ENCODE measurements around the gene LRRC56.

Gene LRRC56

GRCh38 chr11:536841-537621 is at the start of gene LRRC56:
Gene LRRC56 (plus strand): TSS chr11:537527. CDS start chr11:540685, 3,158 bp downstream.
- DNase-seq: peak; percentile 95

- no peak for DNase-seq
Observed at GRCh38 chr11:487571-488021, 49.7 kb upstream of the LRRC56 start.

GRCh38 chr11:488062-488461 is 49.3 kb upstream of the LRRC56 start:
- no peak for DNase-seq

GRCh38 chr11:488579-488978 is 48.7 kb upstream of the LRRC56 start:
- DNase-seq: no peak

- DNase-seq: no peak
Observed at GRCh38 chr11:488992-489391, 48.3 kb upstream of the LRRC56 start.

GRCh38 chr11:489610-490185 is 47.6 kb upstream of the LRRC56 start:
- DNase-seq: no peak

- DNase-seq: no peak
Observed at GRCh38 chr11:490186-490929, 47.0 kb upstream of the LRRC56 start.

GRCh38 chr11:490930-491260 is 46.4 kb upstream of the LRRC56 start:
- no peak for DNase-seq

GRCh38 chr11:491358-491757 is 46.0 kb upstream of the LRRC56 start:
- no peak for DNase-seq

GRCh38 chr11:492427-493226 is 44.7 kb upstream of the LRRC56 start:
- DNase-seq: no peak

GRCh38 chr11:494761-495536 is 42.4 kb upstream of the LRRC56 start:
- DNase-seq: no peak

GRCh38 chr11:495537-495931 is 41.8 kb upstream of the LRRC56 start:
- DNase-seq: no peak

GRCh38 chr11:496834-497564 is 40.3 kb upstream of the LRRC56 start:
- DNase-seq: no peak

GRCh38 chr11:497565-498296 is 39.6 kb upstream of the LRRC56 start:
- no peak for DNase-seq

GRCh38 chr11:498297-499181 is 38.8 kb upstream of the LRRC56 start:
- DNase-seq: no peak

GRCh38 chr11:499201-500076 is 37.9 kb upstream of the LRRC56 start:
- DNase-seq: no peak

- DNase-seq: no peak
Observed at GRCh38 chr11:501001-501682, 36.2 kb upstream of the LRRC56 start.

GRCh38 chr11:501683-502287 is 35.5 kb upstream of the LRRC56 start:
- no peak for DNase-seq

Data from activated T-cell treated with anti-CD3 and anti-CD28 coated beads, Interleukin-2, amount 50 U/mL, for 1 hour (primary cell).